GM12891 (cell line): ENCODE data around the gene MARK4.

Source experiments
- PAX5 ChIP-seq: IDR thresholded peaks from 2 replicates; pipeline ENCODE4 v1.6.1; 2011; ENCODE audit warnings: low read length, moderate library complexity, mild to moderate bottlenecking; ENCODE audit not compliant: insufficient read depth, severe bottlenecking
- POLR2A ChIP-seq: IDR thresholded peaks from 2 replicates; pipeline ENCODE4 v1.6.1; 2011; ENCODE audit warnings: low read depth, low read length, control low read depth
- POLR2AphosphoS5 ChIP-seq: IDR thresholded peaks from 2 replicates; pipeline ENCODE4 v1.6.1; 2011; ENCODE audit warnings: low read depth, low read length, control low read depth
- POU2F2 ChIP-seq: IDR thresholded peaks from 2 replicates; pipeline ENCODE4 v1.6.1; 2011; ENCODE audit warnings: low read depth, mild to moderate bottlenecking, control low read depth, low read length, moderate library complexity
- SPI1 ChIP-seq: IDR thresholded peaks from 2 replicates; pipeline ENCODE4 v1.6.1; 2011; ENCODE audit warnings: low read depth, low read length, control low read depth
- TAF1 ChIP-seq: IDR thresholded peaks from 2 replicates; pipeline ENCODE4 v1.6.1; 2011; ENCODE audit warnings: low read depth, low read length, control low read depth

DNA sequence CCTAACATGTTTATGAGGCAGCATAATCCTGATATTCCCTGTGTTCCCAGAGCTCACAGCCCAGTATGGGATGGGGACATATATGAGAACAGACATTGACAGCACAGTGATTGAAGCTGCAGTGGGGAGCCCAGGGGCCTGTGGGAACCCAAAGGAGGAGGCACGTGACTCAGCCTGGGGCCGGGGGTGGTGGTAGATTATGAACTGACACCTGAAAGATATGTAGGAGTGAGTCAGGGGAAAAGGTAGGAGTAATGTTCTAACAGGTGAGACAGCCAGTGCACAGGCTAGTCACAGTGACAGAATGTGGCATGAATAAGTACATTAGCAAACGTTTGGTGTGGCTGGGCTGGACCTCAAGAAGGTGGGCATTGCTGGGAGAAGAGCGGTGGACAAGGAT is 42.6 kb downstream of the MARK4 start:
- TF ChIP-seq POLR2AphosphoS5 (no peak), POLR2A (no peak), SPI1 (no peak), POU2F2 (no peak), TAF1 (no peak), PAX5 (no peak)
